HEK293 (cell line): ENCODE measurements around the gene TTLL11.

ENCODE experiments used
- OSR2 ChIP-seq: fragments of 450-650 bp; formaldehyde crosslinking; IDR thresholded peaks from 2 replicates; pipeline ENCODE4 v1.5.1; 2016; ENCODE audit warnings: missing biosample characterization, missing genetic modification characterization
- PRDM1 ChIP-seq: fragments of 450-650 bp; formaldehyde crosslinking; IDR thresholded peaks from 2 replicates; pipeline ENCODE4; 2016; ENCODE audit warnings: missing biosample characterization, missing genetic modification characterization
- ZBTB1 ChIP-seq: fragments of 450-650 bp; formaldehyde crosslinking; IDR thresholded peaks from 2 replicates; pipeline ENCODE4 v1.5.1; 2016; ENCODE audit warnings: missing biosample characterization, missing genetic modification characterization
- ZNF121 ChIP-seq: fragments of 450-650 bp; formaldehyde crosslinking; IDR thresholded peaks from 2 replicates; pipeline ENCODE4 v1.5.1; 2016; ENCODE audit warnings: missing biosample characterization, missing genetic modification characterization
- ZNF138 ChIP-seq: fragments of 450-650 bp; formaldehyde crosslinking; IDR thresholded peaks from 2 replicates; pipeline ENCODE4 v1.5.1; 2016; ENCODE audit warnings: missing biosample characterization, missing genetic modification characterization, borderline replicate concordance
- ZNF140 ChIP-seq: fragments of 450-650 bp; formaldehyde crosslinking; IDR thresholded peaks from 2 replicates; pipeline ENCODE4 v1.5.1; 2016; ENCODE audit warnings: missing biosample characterization, missing genetic modification characterization
- ZNF670 ChIP-seq: fragments of 450-650 bp; formaldehyde crosslinking; IDR thresholded peaks from 2 replicates; pipeline ENCODE4 v1.5.1; 2016; ENCODE audit warnings: missing biosample characterization, missing genetic modification characterization, low read depth
- ZNF707 ChIP-seq: fragments of 450-650 bp; formaldehyde crosslinking; IDR thresholded peaks from 2 replicates; pipeline ENCODE4 v1.5.1; 2016; ENCODE audit warnings: missing biosample characterization, missing genetic modification characterization
- TF ChIP-seq, protein P1 (sequence below): fragments of 450-650 bp; formaldehyde crosslinking; IDR thresholded peaks from 2 replicates; pipeline ENCODE4 v1.5.1; 2016; ENCODE audit warnings: missing biosample characterization, missing genetic modification characterization
- TF ChIP-seq, protein P2 (sequence below): fragments of 450-650 bp; formaldehyde crosslinking; IDR thresholded peaks from 2 replicates; pipeline ENCODE4; 2016; ENCODE audit warnings: missing biosample characterization, missing genetic modification characterization
- TF ChIP-seq, protein P3 (sequence below): fragments of 450-650 bp; formaldehyde crosslinking; IDR thresholded peaks from 2 replicates; pipeline ENCODE4 v1.5.1; 2016; ENCODE audit warnings: missing biosample characterization, missing genetic modification characterization
- TF ChIP-seq, protein P4 (sequence below): fragments of 450-650 bp; formaldehyde crosslinking; optimal IDR thresholded peaks from 2 replicates; pipeline ENCODE3; 2016; ENCODE audit warnings: missing biosample characterization, mild to moderate bottlenecking, missing genetic modification characterization
- TF ChIP-seq, protein P5 (sequence below): fragments of 450-650 bp; formaldehyde crosslinking; IDR thresholded peaks from 2 replicates; pipeline ENCODE4 v1.5.1; 2016; ENCODE audit warnings: missing biosample characterization, missing genetic modification characterization
- TF ChIP-seq, protein P6 (sequence below): fragments of 450-650 bp; formaldehyde crosslinking; IDR thresholded peaks from 2 replicates; pipeline ENCODE4 v1.5.1; 2016; ENCODE audit warnings: missing biosample characterization, missing genetic modification characterization

DNA sequence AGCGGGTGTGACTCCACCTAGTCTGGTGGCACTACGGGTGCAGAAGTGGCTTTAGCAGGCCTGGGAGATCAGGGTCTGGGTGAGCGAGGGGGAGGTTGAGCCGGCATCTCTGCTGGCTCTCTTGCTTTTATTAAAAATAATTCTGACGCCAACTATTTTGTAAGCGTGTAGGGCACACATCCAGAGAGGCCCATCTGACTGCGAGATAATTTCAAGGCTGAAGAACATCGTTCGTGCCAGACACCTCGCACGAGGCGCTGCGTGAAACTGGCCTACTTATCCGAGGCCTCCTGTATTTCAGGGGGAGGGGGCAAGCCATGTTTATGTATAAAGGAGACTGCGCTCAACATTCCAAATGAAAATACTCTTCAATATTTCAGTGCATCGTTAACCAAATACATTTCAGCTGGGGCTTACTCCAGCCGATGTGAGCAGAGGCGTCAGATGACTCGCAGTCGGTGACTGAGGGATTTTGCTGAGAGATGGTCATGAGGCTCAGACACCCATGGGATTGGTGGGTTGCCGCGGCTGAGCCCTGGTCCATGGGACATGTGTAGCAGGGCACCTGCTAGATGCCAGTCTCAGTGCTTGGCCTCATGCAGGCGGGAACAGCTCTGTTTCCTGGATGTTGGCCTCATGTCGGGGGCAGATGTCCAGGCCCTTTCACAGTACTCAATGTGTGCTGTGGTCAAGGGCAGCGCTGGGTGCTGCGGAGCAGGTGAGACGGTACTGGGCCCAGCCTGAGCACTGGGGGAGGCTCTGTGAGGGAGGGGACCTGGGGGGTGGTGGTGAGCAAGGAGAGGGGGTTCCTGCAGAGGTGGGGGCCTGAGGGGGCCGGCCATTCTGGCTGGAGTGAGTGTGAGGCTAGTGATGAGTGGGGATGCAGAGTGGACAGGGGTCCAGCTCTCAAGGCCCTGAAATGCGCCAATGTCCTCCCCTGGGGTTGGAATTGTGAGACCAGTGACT lies 240.2 kb downstream of the TTLL11 start:
- TF ChIP-seq ZNF121 (no peak), ZNF707 (tag by site-specific recombination) (no peak), ZNF138 (tag by site-specific recombination) (no peak), ZBTB1 (tag by site-specific recombination) (no peak), PRDM1 (tag by site-specific recombination) (no peak), ZNF140 (no peak), OSR2 (no peak), ZNF670 (tag by site-specific recombination) (no peak)
- TF ChIP-seq, protein P1, sequence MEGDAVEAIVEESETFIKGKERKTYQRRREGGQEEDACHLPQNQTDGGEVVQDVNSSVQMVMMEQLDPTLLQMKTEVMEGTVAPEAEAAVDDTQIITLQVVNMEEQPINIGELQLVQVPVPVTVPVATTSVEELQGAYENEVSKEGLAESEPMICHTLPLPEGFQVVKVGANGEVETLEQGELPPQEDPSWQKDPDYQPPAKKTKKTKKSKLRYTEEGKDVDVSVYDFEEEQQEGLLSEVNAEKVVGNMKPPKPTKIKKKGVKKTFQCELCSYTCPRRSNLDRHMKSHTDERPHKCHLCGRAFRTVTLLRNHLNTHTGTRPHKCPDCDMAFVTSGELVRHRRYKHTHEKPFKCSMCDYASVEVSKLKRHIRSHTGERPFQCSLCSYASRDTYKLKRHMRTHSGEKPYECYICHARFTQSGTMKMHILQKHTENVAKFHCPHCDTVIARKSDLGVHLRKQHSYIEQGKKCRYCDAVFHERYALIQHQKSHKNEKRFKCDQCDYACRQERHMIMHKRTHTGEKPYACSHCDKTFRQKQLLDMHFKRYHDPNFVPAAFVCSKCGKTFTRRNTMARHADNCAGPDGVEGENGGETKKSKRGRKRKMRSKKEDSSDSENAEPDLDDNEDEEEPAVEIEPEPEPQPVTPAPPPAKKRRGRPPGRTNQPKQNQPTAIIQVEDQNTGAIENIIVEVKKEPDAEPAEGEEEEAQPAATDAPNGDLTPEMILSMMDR (tag by site-specific recombination): no peak
- TF ChIP-seq, protein P2, sequence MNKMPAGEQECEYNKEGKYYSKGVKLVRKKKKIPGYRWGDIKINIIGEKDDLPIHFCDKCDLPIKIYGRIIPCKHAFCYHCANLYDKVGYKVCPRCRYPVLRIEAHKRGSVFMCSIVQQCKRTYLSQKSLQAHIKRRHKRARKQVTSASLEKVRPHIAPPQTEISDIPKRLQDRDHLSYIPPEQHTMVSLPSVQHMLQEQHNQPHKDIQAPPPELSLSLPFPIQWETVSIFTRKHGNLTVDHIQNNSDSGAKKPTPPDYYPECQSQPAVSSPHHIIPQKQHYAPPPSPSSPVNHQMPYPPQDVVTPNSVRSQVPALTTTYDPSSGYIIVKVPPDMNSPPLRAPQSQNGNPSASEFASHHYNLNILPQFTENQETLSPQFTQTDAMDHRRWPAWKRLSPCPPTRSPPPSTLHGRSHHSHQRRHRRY (tag by site-specific recombination): no peak
- TF ChIP-seq, protein P3, sequence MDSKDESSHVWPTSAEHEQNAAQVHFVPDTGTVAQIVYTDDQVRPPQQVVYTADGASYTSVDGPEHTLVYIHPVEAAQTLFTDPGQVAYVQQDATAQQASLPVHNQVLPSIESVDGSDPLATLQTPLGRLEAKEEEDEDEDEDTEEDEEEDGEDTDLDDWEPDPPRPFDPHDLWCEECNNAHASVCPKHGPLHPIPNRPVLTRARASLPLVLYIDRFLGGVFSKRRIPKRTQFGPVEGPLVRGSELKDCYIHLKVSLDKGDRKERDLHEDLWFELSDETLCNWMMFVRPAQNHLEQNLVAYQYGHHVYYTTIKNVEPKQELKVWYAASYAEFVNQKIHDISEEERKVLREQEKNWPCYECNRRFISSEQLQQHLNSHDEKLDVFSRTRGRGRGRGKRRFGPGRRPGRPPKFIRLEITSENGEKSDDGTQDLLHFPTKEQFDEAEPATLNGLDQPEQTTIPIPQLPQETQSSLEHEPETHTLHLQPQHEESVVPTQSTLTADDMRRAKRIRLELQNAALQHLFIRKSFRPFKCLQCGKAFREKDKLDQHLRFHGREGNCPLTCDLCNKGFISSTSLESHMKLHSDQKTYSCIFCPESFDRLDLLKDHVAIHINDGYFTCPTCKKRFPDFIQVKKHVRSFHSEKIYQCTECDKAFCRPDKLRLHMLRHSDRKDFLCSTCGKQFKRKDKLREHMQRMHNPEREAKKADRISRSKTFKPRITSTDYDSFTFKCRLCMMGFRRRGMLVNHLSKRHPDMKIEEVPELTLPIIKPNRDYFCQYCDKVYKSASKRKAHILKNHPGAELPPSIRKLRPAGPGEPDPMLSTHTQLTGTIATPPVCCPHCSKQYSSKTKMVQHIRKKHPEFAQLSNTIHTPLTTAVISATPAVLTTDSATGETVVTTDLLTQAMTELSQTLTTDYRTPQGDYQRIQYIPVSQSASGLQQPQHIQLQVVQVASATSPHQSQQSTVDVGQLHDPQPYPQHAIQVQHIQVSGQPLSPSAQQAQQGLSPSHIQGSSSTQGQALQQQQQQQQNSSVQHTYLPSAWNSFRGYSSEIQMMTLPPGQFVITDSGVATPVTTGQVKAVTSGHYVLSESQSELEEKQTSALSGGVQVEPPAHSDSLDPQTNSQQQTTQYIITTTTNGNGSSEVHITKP (tag by site-specific recombination): no peak
- TF ChIP-seq, protein P4, sequence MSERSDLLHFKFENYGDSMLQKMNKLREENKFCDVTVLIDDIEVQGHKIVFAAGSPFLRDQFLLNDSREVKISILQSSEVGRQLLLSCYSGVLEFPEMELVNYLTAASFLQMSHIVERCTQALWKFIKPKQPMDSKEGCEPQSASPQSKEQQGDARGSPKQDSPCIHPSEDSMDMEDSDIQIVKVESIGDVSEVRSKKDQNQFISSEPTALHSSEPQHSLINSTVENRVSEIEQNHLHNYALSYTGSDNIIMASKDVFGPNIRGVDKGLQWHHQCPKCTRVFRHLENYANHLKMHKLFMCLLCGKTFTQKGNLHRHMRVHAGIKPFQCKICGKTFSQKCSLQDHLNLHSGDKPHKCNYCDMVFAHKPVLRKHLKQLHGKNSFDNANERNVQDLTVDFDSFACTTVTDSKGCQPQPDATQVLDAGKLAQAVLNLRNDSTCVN (tag by site-specific recombination): no peak
- TF ChIP-seq, protein P5, sequence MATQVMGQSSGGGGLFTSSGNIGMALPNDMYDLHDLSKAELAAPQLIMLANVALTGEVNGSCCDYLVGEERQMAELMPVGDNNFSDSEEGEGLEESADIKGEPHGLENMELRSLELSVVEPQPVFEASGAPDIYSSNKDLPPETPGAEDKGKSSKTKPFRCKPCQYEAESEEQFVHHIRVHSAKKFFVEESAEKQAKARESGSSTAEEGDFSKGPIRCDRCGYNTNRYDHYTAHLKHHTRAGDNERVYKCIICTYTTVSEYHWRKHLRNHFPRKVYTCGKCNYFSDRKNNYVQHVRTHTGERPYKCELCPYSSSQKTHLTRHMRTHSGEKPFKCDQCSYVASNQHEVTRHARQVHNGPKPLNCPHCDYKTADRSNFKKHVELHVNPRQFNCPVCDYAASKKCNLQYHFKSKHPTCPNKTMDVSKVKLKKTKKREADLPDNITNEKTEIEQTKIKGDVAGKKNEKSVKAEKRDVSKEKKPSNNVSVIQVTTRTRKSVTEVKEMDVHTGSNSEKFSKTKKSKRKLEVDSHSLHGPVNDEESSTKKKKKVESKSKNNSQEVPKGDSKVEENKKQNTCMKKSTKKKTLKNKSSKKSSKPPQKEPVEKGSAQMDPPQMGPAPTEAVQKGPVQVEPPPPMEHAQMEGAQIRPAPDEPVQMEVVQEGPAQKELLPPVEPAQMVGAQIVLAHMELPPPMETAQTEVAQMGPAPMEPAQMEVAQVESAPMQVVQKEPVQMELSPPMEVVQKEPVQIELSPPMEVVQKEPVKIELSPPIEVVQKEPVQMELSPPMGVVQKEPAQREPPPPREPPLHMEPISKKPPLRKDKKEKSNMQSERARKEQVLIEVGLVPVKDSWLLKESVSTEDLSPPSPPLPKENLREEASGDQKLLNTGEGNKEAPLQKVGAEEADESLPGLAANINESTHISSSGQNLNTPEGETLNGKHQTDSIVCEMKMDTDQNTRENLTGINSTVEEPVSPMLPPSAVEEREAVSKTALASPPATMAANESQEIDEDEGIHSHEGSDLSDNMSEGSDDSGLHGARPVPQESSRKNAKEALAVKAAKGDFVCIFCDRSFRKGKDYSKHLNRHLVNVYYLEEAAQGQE: no peak
- TF ChIP-seq, protein P6, sequence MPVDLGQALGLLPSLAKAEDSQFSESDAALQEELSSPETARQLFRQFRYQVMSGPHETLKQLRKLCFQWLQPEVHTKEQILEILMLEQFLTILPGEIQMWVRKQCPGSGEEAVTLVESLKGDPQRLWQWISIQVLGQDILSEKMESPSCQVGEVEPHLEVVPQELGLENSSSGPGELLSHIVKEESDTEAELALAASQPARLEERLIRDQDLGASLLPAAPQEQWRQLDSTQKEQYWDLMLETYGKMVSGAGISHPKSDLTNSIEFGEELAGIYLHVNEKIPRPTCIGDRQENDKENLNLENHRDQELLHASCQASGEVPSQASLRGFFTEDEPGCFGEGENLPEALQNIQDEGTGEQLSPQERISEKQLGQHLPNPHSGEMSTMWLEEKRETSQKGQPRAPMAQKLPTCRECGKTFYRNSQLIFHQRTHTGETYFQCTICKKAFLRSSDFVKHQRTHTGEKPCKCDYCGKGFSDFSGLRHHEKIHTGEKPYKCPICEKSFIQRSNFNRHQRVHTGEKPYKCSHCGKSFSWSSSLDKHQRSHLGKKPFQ (tag by site-specific recombination): no peak
